MM.1S (cell line): ENCODE data around the gene BHLHA9.

ENCODE experiments used
- CTCF ChIP-seq: fragments of 300-600 bp; sonication (generic); IDR thresholded peaks from 2 replicates; pipeline ENCODE4 v1.5.1; 2016; ENCODE audit warnings: antibody characterized with exemption, low read length, mixed read lengths
- EZH2 ChIP-seq: fragments of 300-600 bp; sonication (generic); optimal IDR thresholded peaks from 2 replicates; pipeline ENCODE3; 2017; ENCODE audit warnings: low read depth, mild to moderate bottlenecking, antibody characterized with exemption, low read length, mixed read lengths
- EZH2phosphoT487 ChIP-seq: fragments of 300-600 bp; sonication (generic); IDR thresholded peaks from 2 replicates; pipeline ENCODE4 v1.6.1; 2018; ENCODE audit warnings: antibody characterized with exemption, low read length

- TF ChIP-seq CTCF, result no peak
- TF ChIP-seq EZH2phosphoT487, result no peak
- TF ChIP-seq EZH2, result no peak
Observed at GRCh38 chr17:1231456-1231855, 38.8 kb upstream of the BHLHA9 start.
